CD4-positive, alpha-beta T cell treated with Interleukin-17A for 1 hour (primary cell): Measurements from ENCODE around the gene APEH.
"Not testable (repeated sequence)": the region's sequence is repeated elsewhere in the genome, so short reads cannot be mapped to it uniquely, and the experiment has no call there.

Experiments used
- DNase-seq: peaks from one replicate; pipeline ENCODE4 v3.0.0-alpha.2; 2020

APEH gene

DNA sequence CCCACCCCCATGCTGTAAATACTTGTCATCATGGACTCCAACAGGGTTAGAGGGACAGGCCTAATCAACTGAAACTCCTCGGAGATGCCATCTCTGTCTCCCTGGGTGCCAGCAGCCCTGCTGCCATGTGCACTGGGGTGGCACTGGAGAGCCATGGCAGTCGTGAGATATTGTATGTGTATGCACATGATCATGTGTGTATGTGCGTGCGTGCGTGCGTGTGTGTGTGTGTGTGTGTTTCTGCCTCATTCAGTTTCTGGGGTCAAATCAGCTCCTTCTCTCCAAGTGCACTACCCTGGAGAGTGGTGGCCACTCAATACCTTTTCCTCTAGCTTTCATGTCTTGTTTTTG lies 3.2 kb upstream of the APEH start:
- no peak for DNase-seq

DNA sequence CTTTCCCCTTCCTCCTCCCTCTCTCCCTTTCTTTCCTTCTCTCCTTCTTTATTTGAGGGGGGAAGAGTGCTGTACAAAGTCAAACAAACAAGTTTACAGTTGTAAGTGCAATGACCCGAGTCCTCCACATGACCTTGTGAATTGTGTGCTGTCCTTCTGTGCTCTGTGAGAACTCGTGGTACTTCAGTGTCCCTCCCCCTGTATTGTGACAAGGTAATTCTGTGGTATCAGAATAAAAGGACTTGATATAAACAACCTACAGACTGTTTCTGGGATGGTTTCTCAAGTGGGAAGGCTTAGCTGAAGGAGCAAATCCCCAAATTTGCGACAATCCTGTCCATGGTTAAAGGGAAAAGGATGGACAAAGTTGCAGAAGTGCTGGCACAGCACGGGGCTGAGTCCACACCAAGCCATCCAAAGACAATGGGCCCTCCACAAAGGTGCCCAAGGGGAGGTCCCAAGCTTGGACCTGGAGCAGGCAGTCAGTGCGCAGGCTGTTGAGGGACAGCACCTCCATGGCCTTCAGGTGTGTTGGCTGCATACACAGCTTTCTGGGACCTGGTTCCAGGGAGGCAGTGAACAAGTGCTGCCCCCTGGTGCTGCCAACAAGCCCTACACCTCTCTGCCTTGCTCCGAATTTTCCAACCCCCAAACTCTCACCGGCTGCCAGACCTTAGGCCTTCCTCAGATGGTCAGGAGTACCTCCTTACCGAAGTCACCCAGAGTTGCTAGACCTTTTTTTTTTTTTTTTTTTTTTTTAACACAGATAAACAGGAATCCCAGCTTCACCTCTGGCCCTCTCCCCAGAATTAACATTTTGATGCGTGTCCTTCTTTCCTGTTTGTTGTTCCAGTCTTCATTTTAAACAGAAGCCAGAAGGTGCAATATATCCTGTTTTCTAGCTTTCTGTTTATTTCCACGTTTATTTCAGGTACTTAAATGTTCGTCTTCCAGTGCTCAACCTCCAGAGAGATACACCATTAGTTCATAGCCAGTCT lies 2.6 kb upstream of the APEH start:
- peak; percentile 81 for DNase-seq

DNA sequence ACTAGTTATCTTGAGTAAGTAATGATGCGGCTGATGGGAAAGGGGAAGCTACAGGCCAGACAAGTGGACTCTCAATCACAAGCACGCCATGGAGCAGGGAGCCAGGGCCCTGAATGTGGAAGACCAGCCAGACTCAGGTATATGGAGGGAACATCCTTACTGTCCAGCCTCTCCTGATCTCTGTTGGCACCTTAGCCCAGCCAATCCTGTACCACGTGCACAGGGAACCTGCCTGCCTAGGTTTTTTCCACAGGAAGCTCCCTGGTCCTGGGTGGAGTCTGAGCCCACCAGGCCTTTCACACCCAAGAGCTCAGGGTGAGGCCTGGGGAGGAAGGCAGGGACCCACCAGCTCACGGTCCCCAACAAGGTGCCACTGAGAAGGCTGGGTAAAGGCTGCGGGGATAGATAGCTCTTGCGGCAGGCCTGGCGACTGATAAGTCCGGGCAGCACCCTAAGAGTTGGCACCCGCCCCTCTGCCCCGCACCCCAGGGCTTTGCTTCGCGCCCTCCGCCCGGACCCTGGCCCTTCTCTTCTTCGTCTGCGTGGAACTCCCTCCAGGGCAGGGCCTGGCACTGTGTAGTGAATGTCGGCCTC lies 933 bp upstream of the APEH start:
- peak; percentile 6 for DNase-seq

DNA sequence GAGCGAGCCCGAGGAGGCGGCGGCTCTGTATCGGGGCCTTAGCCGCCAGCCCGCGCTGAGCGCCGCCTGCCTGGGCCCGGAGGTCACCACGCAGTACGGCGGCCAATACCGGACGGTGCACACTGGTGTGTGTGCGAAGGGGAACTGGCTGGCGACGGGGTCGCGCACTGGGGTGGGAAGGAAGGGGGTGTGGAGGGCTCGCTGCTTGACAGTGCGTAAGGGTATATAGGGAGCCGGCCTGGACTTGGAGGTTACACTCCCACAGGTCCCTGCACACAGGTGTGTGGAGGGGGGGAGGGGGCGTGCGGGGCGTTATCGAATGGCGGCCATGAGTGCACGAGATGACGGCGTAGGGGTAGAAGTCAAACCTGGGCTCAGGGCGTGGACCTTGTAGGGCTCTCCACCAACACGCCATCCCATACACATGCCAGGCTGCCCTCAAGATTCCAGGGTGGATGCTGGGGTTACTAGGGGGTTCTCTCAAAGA lies 389 bp downstream of the APEH start:
- no peak for DNase-seq

DNA sequence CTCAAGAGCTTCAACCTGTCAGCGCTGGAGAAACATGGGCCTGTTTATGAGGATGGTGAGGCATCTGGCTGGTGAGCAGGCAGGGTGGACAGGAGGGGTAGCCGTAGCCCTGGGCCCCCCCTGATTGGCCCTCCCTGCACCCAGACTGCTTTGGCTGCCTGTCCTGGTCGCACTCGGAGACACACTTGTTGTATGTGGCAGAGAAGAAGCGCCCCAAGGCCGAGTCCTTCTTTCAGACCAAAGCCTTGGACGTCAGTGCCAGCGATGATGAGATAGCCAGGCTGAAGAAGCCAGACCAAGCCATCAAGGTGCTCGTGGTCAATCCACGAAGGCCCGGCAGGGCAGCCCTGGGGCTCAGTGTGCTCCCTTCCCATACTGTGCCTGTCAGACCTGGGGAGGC lies 1.8 kb downstream of the APEH start:
- no peak for DNase-seq

DNA sequence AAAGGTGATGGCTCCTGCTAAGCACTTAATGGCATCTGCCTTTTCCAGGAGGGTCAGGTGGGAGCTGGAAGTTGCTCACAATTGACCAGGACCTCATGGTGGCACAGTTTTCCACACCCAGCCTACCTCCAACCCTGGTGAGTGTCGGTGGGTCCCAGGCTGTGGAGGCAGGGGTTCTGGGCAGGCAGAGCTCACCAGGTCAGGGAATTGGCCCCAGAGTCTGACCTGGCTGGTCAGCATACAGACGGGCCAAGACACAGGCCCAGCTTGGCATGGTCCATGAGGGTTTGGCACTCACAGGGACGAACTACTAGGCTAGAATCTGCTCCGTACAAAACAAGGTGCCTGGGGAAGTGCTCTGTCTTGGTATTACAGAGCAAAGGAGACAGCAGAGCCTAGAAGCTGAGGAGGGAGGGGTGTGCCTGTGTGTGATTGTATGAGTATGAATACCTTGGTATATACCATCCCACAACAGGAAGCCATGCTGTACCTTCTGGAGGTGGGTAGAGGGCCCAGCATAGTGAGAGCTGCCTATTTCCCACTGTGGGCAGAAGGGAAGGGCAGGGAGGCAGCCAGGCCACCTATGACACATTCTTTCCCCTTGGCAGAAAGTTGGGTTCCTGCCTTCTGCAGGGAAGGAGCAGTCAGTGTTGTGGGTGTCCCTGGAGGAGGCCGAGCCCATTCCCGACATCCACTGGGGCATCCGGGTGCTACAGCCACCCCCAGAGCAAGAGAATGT lies 6.5 kb downstream of the APEH start:
- DNase-seq: no peak

DNA sequence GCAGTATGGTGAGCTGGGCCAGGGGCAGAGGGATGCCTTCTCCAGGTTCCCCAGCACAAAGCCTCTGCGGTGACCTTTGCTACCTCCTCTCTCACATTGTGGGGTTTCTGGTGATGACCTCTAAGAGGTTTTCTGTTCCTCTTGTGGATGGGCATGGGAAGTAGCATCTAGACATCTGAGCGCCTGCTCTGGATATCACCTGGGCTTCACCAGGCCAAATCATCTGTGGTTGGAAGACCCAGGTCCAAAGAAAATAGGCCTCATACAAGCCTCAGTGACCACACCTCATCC lies 7.0 kb downstream of the APEH start:
- no peak for DNase-seq

DNA sequence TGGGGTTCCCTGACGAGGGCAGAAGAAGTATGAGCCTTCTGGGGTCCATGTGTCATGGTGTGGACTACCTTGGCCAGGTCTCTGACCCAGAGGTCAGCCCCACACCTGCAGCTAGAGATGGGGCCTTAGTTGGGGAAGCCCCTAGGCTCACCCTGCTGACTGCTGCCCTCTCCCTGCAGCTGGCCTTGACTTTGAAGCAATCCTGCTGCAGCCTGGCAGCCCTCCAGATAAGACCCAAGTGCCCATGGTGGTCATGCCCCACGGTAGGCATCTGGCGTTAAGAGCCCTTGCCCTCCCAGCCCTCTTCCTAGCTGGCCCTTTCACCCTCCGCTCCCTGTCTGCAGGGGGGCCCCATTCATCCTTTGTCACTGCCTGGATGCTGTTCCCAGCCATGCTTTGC lies 7.4 kb downstream of the APEH start:
- no peak for DNase-seq

DNA sequence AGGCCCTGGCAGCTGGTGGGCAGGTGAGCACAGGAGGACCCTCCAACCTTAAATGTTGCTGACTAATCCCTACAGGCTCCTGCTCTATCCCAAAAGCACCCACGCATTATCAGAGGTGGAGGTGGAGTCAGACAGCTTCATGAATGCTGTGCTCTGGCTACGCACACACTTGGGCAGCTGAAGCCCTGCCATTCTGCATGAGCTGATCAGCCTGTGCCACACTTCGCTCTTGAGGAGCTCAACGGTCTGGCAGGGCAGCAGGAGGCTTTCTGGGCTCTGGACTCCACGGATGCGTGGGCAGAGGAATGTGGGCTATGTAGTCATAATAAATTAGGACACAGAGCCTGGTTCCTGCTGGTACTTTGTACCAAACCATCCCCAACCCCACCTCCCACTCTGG lies 9.0 kb downstream of the APEH start:
- DNase-seq: no peak

DNA sequence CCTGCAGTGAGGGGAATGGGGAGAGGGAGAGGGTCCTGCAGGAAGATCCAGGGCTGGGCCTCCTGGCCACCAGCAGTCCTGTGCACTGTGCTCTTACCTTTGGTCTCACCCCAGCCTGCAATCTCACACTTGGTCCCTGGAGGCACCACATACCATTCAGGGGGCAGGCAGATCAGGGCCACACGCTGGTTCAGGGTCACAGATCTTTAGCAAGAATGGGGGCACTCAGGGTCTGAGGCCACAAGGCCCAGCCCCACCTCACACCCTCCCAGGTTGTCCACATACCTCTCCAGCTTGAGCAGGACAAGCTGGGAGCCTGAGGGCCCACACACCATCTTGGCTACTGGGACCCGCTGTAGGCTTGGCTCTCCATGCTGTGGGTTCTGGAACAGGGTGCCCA lies 10.3 kb downstream of the APEH start:
- DNase-seq: not testable (repeated sequence)

DNA sequence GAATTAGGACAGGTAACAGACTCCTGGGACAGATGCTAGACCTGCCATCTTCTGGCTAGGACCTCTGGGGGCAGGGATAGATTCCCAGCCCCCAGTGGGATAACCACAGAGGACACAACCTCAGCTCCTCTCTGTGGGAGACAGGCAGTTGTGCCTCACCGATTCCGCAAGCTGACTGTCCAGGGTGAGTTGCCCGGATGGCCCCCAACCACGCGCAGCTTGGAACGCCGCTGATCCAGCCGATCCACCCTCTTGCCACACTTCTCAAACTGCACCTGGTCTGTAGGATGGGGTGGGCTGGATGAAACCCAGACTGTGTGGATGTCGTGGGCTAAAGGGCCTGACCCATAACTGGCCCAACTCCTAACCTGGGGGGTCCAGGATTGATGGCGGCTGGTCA lies 11.0 kb downstream of the APEH start:
- not testable (repeated sequence) for DNase-seq

DNA sequence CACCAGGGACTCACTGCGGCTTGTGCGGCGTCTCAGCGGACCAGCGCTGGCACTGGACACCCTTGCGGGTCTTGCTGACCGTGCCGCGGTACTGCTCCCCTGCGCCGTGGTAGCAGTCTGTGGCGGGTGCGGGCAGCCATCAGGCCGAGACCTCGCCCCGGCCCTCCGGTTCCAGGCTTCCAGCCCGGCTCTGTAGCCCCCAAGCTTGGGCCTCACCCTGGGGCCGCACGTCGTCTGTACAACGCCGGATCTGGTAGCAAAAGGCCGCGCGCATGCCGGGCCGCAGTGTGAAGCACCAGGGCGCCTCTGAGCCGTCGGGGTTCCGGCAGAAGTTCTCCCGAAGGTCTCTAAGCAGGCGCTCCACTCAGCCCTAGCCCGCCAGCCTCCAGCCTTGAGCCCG lies 11.7 kb downstream of the APEH start:
- not testable (repeated sequence) for DNase-seq

DNA sequence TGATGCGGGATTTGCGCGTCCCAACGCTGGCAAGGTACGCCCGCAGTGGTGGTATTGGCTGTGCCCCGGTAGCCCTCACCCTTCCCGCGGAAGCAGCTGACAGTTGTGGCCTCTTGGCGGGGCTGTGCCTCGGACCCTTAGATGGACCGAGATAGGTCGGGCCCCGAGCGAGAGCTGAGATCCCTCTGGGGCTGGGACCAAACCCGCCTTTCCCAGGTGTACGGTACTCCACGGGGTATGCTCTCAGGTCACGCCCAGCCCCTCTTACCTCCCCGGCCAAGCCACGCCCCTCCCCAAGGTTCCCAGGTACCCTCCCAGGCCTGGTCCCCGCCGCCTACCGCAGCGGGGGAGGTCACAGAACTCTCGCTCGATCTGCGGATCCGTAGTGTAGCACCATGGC lies 12.2 kb downstream of the APEH start:
- DNase-seq: peak; percentile 44

DNA sequence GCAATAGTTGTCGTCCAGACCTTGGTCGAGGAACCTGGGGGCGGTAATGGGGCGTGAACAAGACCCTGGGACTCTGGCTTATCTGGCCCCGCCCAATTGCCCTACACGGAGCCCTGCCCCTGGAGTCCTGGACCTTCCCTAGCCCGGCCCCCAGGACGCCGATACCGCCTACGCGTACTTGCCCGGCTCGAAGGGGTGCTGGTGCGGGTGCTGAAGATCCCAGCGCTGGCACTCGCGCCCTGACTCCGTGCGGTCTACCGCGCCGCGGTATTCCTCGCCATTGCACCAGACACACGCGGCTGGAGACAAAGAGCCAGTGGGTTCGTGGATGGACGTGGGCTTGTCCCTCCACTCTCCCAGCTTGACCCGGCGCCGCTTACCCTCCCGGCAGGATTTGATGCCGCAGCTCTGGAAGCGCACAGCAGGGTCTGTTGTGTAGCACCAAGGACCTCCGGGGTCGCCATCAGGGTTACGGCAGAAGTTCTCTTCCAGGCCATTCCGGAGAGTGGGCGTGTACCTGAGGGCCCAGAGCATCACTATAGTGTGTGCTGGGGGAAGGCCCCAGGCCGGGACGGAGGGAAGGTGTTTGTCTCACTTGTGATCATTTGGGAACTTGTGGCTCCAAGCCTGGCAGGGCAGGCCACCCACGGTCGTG lies 12.7 kb downstream of the APEH start:
- peak; percentile 50 for DNase-seq

DNA sequence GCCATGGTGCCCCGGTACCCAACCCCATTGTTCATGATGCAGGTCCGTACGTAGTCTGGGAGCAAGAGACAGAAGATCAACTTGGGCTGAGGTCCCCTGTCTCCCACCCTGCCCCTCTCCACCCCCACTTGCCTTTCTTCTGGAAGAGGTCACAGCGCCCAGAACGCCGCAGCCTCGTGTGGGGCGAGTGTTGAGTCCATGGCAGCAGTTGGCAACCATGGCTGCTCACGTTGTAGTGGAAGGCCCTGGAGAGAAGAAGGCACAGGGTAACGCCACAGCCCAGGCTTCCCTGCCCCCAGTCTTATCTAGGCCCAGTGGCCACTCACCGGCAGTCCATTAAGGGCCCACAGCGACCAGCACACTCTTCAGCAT lies 13.3 kb downstream of the APEH start:
- not testable (repeated sequence) for DNase-seq

DNA sequence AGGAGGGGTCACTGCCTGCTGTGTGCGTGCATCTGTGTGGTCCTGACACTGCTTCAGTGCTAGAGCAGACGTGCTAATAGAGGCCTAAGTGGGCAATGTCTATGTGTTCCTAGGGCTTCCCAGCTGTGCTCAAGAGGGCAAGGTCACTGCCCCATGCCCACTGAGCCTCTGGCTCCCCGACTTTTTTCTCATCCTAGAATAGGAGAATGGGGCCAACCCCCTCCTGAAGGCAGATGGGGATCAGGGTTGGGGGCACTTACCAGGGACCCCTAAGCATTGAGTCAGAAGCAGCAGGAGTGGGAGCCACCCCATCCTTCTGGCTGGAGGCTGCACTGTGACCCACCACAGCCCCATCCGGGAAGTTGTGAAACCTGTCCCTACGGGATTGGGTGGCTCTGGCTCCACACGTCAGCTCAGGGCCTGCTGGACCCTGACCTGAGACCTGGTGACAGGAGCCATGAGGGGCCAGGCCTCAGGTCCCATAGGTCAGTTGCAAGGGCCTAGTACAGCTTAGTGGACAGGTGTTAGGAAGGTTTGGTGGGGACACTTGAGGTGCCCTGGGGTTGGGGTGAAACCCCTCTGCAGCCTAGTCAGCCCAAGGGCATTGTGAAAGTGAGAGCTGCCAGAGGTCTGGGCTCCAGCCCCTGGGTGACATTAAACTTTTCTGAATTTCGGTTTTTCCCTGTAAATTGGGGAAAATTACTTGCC lies 14.3 kb downstream of the APEH start:
- DNase-seq: not testable (repeated sequence)

DNA sequence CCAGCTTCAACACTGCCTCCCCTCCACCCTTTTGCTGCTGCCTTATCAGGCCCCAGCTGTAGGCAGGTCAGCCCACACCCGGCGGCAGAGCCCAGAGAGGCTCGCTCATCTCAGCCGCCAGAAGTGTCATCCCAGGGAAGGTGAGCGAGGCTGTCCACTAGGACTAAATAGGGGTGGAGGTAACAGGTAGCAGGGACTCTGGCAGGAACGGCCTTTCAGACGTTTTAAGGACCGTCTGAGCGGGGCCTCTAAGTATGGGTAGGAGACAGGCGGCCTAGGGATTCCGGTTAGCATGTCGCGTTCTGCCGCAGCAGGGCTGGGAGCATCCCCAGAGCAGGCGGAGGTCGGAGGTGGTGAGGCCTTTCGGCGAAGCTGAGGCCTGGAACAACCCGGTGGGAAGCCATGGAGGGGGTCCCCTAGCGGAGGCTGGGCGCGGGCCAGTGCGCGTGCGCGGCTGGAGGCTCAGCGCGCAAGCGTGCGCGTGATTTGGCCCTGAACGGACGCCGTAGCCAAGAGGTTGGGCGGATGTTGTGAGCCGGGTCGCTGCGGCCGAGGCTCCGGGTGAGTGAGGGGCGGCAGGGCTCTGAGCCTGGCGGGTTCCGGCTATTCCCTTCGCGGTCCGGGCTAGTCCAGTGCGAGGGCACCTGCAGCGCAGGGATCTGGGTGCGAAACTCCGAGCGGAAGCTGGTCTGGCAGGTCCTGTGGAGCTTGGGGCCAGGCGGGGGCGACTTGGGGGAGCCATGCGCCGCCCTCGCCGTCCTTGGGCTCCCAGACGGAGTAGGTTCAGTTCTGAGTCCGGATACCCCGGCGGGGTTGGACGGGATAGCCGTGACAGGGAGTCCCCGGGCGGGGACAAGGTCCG lies 15.1 kb downstream of the APEH start, which contains the start of the genes MST1 and RNF123:
TSS of gene MST1 (minus strand) at position 429 of the 862 bp plus-strand sequence. CDS start 783 bp downstream, outside the sequence.
TSS of gene RNF123 (plus strand) at position 512 of the 862 bp plus-strand sequence. CDS start 1,609 bp downstream, outside the sequence.
- peak; percentile 93 for DNase-seq

DNA sequence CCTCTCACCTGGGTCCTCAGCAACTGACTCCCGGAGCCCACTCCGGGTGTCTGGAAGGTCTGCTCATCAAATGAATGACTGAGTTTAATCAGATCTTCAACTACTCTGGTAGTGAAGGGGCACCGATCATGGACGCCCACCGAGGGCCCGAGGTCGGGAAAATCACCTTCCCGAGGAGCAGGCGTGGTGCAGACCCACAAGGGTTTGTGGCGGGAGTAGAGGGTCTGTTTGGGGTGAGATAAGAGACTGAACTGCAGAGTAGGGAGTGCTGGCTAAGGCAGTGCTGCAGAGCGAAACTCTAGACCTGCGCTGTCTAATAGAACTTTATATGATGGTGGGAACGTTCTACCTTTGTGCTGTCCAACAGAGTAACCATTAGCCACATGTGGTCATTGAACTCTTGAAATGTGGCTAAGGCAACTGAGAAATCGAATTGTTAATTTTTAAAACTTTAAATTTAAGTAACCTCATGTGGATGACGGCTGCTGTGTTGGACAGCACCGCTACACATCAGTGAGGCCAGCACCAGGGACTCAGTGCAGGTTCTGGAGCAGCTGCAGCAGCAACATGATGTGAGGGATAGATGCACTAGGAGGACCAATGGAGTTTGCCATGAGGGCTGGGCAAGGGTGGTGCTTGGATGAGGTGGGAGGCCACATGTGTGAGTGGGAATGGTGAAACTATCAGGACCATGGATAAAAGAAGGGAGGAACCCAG lies 15.9 kb downstream of the APEH start:
- not testable (repeated sequence) for DNase-seq

DNA sequence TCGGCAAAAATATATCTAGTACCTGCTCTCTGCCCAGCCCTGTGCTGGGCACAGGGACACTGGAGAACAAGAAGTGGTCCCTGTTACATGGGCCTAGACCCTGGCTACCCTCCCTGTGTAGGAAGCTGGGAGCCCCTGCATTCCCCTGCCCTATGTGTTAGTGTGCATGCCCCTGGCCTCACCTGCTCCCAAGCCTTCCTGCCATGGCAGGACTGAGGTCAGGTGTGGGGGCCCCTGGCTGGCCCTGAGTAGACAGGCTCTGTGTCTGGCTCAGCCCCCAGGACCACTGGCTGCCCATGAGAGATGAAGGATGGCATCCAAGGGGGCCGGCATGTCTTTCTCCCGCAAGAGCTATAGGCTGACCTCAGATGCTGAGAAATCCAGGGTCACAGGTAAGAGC lies 16.7 kb downstream of the APEH start:
- DNase-seq: not testable (repeated sequence)

DNA sequence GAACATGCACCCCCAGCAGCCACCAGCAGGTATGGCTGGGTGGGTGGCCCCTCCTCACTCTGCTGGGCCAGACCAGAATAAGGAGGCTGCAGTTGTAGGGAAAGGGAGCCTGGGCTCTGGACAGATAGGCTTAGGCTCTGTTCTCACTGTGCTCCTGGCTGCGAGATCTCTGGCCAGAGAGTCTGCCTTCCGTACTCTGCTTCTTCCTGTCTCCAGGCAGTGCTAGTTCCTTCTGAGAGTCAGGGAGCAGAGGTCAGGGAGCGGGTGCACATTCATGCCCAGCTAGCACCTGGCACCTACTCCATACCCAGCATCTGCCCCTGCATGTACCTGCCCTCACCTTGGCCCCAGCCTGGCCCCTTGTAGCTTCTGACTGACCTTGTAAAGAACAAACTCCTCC lies 17.3 kb downstream of the APEH start:
- DNase-seq: not testable (repeated sequence)
